ENCODE results near the gene ARRDC1. TPM values are rescaled to one million over a fixed set of nuclear protein-coding genes. Genes with fewer than 3 reads are reported as not detected.

The ARRDC1 gene
- total RNA-seq, 1 donor from 2014 or later: 56.8 TPM

GRCh38 chr9:137657606-137658005 lies 52.1 kb downstream of the ARRDC1 start:
- Histone ChIP-seq H3K4me1 (no peaks in the 10 kb centered on the region), H3K27me3 (no peaks in the 10 kb centered on the region), H3K36me3 (peaks cover 0 to 4% of the 10 kb centered on the region in 2 donors), H3K4me3 (no peak overlapping the region), H3K27ac (no peak overlapping the region), H3K9me3 (no peaks in the 10 kb centered on the region)
- intact Hi-C loops (cut with DNase I): no loop called here
- no peak for TF ChIP-seq CTCF (IDR thresholded peaks at IDR 0.05)
- DNase-seq (ENCODE audit: low spot score in 2 of 2): no peak

GRCh38 chr9:137658781-137659180 lies 53.3 kb downstream of the ARRDC1 start:
- no peaks in the 10 kb centered on the region for H3K36me3 ChIP-seq
- TF ChIP-seq CTCF (IDR thresholded peaks at IDR 0.05): no peak

GRCh38 chr9:137660144-137660543 lies 54.7 kb downstream of the ARRDC1 start:
- no peak for TF ChIP-seq CTCF (IDR thresholded peaks at IDR 0.05)
- no peak overlapping the region for H3K27ac ChIP-seq
- no peaks in the 10 kb centered on the region for H3K9me3 ChIP-seq
- peak in 1 of 2 donors; percentile 2 for DNase-seq (ENCODE audit: low spot score in 2 of 2)
- no peaks in the 10 kb centered on the region for H3K27me3 ChIP-seq
- H3K4me3 ChIP-seq: no peak overlapping the region
- intact Hi-C loops (cut with DNase I): no loop called here
- H3K4me1 ChIP-seq: no peaks in the 10 kb centered on the region
- no peaks in the 10 kb centered on the region for H3K36me3 ChIP-seq

More at GRCh38 chr9:137658781-137659180, 53.3 kb downstream of the ARRDC1 start:
- H3K4me1 ChIP-seq: no peaks in the 10 kb centered on the region
- H3K27me3 ChIP-seq: no peaks in the 10 kb centered on the region
- no peak for DNase-seq (ENCODE audit: low spot score in 2 of 2)
- H3K4me3 ChIP-seq: no peak overlapping the region
- no peaks in the 10 kb centered on the region for H3K9me3 ChIP-seq
- intact Hi-C loops (cut with DNase I): no loop called here
- no peak overlapping the region for H3K27ac ChIP-seq

GRCh38 chr9:137663584-137663983 lies 58.1 kb downstream of the ARRDC1 start:
- Histone ChIP-seq H3K27ac (no peak overlapping the region), H3K27me3 (no peaks in the 10 kb centered on the region), H3K36me3 (no peaks in the 10 kb centered on the region), H3K4me3 (no peak overlapping the region), H3K9me3 (no peaks in the 10 kb centered on the region), H3K4me1 (peaks cover 2% of the 10 kb centered on the region in 2 donors)
- intact Hi-C loops (cut with DNase I): no loop called here
- peak in 1 of 2 donors; percentile 41 for DNase-seq (ENCODE audit: low spot score in 2 of 2)
- no peak for TF ChIP-seq CTCF (IDR thresholded peaks at IDR 0.05)

GRCh38 chr9:137664676-137665075 lies 59.2 kb downstream of the ARRDC1 start:
- TF ChIP-seq CTCF (IDR thresholded peaks at IDR 0.05): no peak
- peaks cover 2% of the 10 kb centered on the region in 2 donors for H3K4me1 ChIP-seq
- H3K4me3 ChIP-seq: no peak overlapping the region
- H3K9me3 ChIP-seq: no peaks in the 10 kb centered on the region
- intact Hi-C loops (cut with DNase I): no loop called here
- H3K27me3 ChIP-seq: no peaks in the 10 kb centered on the region
- H3K36me3 ChIP-seq: peaks cover 0 to 5% of the 10 kb centered on the region in 2 donors
- DNase-seq (ENCODE audit: low spot score in 2 of 2): no peak
- no peak overlapping the region for H3K27ac ChIP-seq

Other genes starting within 250 kb of the ARRDC1 start
- gene EXD3, start 182.5 kb upstream of the ARRDC1 start, total RNA-seq: 16.7 TPM
- gene NOXA1, start 182.3 kb upstream of the ARRDC1 start, total RNA-seq: 6.9 TPM
- gene ENTPD8, start 164.3 kb upstream of the ARRDC1 start, total RNA-seq: not detected
- gene NSMF, start 146.4 kb upstream of the ARRDC1 start, total RNA-seq: 231 TPM
- 13.5 TPM for gene PNPLA7, start 55.3 kb upstream of the ARRDC1 start, total RNA-seq
- 121 TPM for gene MRPL41, start 53.8 kb upstream of the ARRDC1 start, total RNA-seq
- gene DPH7, start 26.8 kb upstream of the ARRDC1 start, total RNA-seq: 57.2 TPM
- 4.3 TPM for gene ZMYND19, start 15.2 kb upstream of the ARRDC1 start, total RNA-seq
- 49.9 TPM for gene EHMT1, start 13.3 kb downstream of the ARRDC1 start, total RNA-seq